Measurements from ENCODE around the gene SUGCT. TPM values are rescaled to one million over a fixed set of nuclear protein-coding genes. Genes with fewer than 3 reads are reported as not detected.

SUGCT gene
- total and polyA plus RNA-seq, 2 of the 13 experiments (the other 11 are each of a cell fraction or from before 2014, with no cell fraction given): 10.1 to 22.2 TPM

GRCh38 chr7:40907286-40907685 lies 772.5 kb downstream of the SUGCT start:
- intact Hi-C loops (cut with micrococcal nuclease; ENCODE audit: unreplicated experiment) (no loop called here), in situ Hi-C loops (cut with HindIII; ENCODE audit: extremely low pct_ligation_motif_present, low pct_unique_long_range_greater_than_20kb) (no loop called here)
- no TSS peak for BruUV-seq (replicated peaks)
- ChIA-PET CTCF (ENCODE audit: low intra/inter-chr PET ratio, low total read pairs) (no interaction called here), POLR2A (no interaction called here)
- no peak overlapping the region for H3K27ac ChIP-seq (ENCODE audit: extremely low read length, insufficient read depth, low read length)
- no peaks in the 10 kb centered on the region for H3K79me2 ChIP-seq (ENCODE audit: insufficient read depth, low read length)
- H3K4me2 ChIP-seq (ENCODE audit: low read depth, low read length): no peak overlapping the region
- H3K9me3 ChIP-seq (ENCODE audit: low read length): no peaks in the 10 kb centered on the region
- no peak overlapping the region for H2AFZ ChIP-seq (ENCODE audit: low read length)
- no peak for DNase-seq (ENCODE audit: low spot score)
- no peaks in the 10 kb centered on the region for H3K36me3 ChIP-seq (replicated peaks in 1 of 2; ENCODE audit: control insufficient read depth in 1 of 2, insufficient read depth in 2 of 2, low read length in 2 of 2)
- H3K9ac ChIP-seq (ENCODE audit: insufficient read depth, low read depth, low read length): no peak overlapping the region
- no peaks in the 10 kb centered on the region for H3K4me1 ChIP-seq (ENCODE audit: insufficient read depth, low read length)
- H3K27me3 ChIP-seq (ENCODE audit: control insufficient read depth in 1 of 2, insufficient read depth in 2 of 2, low read length in 2 of 2): no peaks in the 10 kb centered on the region
- no peak for FAIRE-seq
- no peak for TF ChIP-seq POGK (CRISPR knock-in tag; conservative IDR thresholded peaks at IDR 0.05)
- TF ChIP-seq ARHGAP35 (CRISPR knock-in tag; IDR thresholded peaks at IDR 0.05; ENCODE audit: borderline replicate concordance): no peak
- TF ChIP-seq ZIK1 (CRISPR knock-in tag; IDR thresholded peaks at IDR 0.05; ENCODE audit: borderline replicate concordance, low read depth): no peak
- TF ChIP-seq ZMAT3 (CRISPR knock-in tag; conservative IDR thresholded peaks at IDR 0.05): no peak
- TF ChIP-seq ZNF280B (CRISPR knock-in tag; IDR thresholded peaks at IDR 0.05; ENCODE audit: borderline replicate concordance): no peak
- ATAC-seq: no peak
- no peak overlapping the region for H3K4me3 ChIP-seq (replicated peaks in 1 of 3; ENCODE audit: insufficient read depth in 1 of 3, low read depth in 2 of 3, low read length in 3 of 3)
- H4K20me1 ChIP-seq (ENCODE audit: insufficient read depth, low read length): no peaks in the 10 kb centered on the region
- 2% methylated on average over 3 of the region's 3 CpGs for WGBS (ENCODE audit: low lambda C conversion rate)
